Hematopoietic multipotent progenitor cell treated with erythropoietin and hydrocortisone succinate and interleukin-3 and kit ligand, for 6 days (in vitro differentiated cells): ENCODE data around the gene CHRNA4.
"Not testable (repeated sequence)": the region's sequence is repeated elsewhere in the genome, so short reads cannot be mapped to it uniquely, and the experiment has no call there.

Source experiments
- DNase-seq: peaks from one replicate; pipeline ENCODE4 v3.0.0-alpha.2; 2015

CHRNA4 gene

DNA sequence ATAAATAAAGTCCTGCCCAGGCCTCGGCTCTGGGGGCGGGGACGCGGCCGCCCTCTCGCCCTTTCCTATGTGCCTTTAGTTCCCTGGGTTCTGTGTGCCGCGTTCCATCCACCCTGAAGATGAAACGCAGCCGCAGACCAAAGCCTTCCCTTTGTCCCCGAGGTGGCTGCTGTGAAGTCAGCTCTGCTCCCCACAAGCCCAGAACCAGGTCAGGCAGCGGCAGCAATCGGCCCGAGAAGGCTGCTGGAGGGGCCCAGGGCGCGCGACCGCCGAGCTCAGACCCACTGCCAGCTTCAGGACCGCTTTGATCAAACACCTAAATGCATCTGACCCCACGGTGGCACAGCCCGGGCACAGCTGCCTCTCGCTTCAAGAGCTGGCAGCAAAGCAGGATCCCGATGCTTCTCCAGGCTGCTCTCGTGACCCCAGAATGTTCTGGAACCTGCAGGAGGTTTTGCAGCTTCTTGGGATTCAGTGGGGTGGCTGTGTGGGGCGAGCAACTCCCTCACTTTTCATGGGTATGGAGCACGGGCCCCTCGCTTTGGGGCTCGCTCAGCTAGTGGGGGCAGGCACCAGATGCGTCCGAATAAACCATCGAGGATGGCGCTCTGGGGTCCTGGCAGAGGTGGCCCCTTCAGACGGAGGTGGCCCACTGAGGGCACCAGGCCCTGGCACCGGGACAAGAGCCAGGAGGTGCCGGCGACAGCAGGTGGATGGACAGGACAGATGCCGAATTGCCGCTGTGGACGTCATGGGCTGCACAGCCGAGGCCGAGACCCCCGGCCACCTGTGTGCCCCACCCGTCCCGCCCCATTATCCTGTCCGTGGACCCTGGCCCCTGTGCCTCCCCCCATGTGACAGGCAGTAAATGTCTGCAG is 13.0 kb downstream of the CHRNA4 start:
- DNase-seq: no peak

GRCh38 chr20:63347081-63347741 is 13.9 kb downstream of the CHRNA4 start:
- DNase-seq: no peak

DNA sequence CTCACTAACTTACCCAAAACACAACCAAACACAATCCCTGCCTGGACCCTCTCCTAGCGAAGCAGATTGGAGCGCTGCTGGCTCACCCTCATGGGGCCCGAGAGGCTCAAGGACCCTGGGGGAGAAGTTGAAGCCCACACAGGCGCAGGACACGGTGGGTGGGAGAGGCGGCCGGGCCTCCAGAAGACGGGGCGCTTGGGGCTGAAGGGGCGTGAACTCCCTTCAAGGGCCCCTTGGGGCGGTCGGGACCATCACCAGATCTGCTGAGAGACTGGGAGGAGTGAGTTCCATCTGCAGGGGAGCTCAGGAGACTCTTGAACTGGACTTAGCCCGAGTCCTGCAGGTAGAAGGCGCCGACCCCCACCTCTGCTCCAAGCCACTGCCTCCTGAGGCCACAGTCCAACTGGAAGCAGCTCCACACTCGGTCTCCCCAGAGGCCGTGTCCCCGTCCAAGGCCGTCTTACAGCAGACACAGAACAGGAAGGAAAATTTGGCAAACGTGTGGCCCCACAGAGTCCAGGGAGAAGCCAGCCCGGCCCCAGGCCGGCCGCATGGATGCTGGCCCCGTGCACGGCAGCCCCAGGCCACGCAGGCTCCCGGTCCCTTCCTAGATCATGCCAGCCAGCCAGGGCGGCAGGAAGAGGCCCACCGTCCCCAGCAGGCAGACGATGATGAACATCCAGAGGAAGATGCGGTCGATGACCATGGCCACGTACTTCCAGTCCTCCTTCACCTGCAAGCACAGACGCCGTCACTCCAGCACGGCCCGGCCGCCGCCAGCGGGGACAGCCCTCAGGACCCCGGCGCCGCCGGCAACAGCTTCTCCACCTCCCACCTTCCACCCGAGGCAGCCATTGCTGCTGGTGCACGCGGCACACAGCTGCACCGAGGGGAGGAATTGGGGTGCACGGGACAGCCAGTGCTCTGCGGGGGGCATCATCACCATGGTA is 14.7 kb downstream of the CHRNA4 start:
- no peak for DNase-seq

- DNase-seq: no peak
Observed at GRCh38 chr20:63345328-63346100, 15.6 kb downstream of the CHRNA4 start.

- DNase-seq: no peak
Observed at GRCh38 chr20:63344616-63345327, 16.4 kb downstream of the CHRNA4 start.

GRCh38 chr20:63343460-63344445 is 17.4 kb downstream of the CHRNA4 start:
- no peak for DNase-seq

DNA sequence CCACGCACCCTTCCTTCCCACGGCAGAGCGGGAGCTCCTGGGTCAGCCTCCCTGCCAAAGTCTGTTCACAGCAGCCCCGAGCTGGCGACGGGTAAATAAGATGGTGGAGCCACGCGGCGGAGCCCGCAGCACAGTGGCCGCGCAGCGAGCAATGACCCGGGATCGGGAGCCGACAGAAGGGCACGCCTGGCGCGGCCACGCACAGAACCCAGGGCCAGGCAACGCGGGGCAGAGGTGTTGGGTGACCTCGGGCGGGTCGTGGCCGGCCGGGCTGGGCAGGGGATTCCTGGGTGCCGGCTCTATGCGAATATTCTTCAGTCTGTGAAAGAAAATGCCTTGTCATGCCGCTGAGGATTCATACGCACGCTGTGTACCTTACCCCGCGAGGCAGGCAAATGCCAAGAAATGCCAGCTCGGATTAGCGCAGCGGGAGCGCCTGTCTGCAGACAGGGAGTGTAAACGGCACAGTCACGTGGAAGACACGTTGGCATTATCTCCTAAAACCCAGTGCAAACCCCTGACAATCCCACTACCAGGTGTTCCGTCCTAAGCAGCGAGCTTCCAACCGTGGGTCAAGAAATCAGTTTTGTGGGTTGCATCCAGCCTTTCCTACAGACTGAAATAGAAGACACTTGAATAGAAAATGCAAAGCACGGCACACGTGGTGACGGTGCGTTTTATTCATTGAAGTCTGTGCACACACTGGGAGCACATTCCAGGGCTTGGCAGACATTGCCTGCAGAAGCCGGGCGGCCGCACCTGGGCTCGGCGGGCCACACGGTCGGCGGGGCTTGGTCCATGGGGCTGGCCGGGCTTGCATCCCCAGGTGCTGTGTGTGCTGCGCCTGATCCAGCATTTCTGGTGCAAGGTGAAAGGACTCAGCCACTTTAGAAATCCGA is 18.3 kb downstream of the CHRNA4 start:
- DNase-seq: no peak

DNA sequence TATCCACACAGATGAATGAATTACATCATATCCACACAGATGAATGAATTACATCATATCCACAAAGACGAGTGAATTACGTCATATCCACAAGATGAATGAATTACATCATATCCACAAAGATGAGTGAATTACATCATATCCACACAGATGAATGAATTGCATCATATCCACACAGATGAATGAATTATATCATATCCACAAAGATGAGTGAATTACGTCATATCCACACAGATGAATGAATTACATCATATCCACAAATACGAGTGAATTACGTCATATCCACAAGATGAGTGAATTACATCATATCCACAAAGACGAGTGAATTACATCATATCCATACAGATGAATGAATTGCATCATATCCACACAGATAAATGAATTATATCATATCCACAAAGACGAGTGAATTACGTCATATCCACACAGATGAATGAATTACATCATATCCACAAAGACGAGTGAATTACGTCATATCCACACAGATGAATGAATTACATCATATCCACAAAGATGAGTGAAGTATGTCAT is 20.9 kb downstream of the CHRNA4 start:
- not testable (repeated sequence) for DNase-seq

GRCh38 chr20:63339154-63340094 is 21.7 kb downstream of the CHRNA4 start:
- DNase-seq: not testable (repeated sequence)

- no peak for DNase-seq
Observed at GRCh38 chr20:63337786-63338420, 23.2 kb downstream of the CHRNA4 start.

DNA sequence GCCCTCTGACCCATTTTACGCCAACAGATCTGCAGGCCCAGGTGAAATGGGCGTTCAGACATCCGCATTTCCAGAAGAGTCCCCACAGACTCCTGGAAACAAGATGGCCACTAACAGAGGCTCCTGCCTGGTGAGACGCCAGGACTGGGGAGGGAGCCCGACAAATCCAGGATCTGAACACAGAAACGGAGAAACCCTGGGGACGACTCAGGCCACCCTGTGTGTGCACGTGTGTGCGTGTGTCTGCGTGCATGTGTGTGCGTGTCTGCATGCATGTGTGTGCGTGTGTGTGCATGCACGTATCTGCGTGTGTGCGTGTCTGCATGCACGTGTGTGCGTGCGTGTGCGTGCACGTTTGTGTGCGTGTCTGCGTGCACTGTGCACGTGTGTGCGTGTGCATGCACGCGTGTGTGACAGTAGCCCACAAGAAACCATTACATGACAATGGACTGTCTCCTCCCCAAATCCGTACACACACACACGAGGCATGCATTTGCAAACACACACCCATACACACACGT is 24.9 kb downstream of the CHRNA4 start:
- DNase-seq: no peak

GRCh38 chr20:63335711-63336110 is 25.4 kb downstream of the CHRNA4 start:
- DNase-seq: no peak

GRCh38 chr20:63335060-63335459 is 26.1 kb downstream of the CHRNA4 start:
- DNase-seq: not testable (repeated sequence)

DNA sequence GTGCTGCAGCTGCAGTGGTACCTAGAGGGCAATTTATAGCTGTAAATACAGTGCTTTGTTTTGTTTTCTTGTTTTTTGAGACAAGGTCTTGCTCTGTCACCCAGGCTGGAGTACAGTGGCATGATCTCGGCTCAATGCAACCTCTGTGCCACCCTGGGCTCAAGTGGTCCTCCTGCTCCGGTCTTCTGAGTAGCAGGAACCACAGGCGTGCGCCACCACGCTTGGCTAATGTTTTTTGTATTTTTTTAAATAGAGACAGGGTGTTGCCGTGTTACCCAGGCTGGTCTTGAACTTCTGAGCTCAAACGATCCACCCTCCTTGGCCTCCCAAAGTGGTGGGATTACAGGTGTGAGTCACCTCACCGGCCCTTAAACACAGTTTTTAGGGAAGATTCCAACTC is 26.8 kb downstream of the CHRNA4 start:
- no peak for DNase-seq

GRCh38 chr20:63333241-63333836 is 27.8 kb downstream of the CHRNA4 start:
- DNase-seq: no peak

DNA sequence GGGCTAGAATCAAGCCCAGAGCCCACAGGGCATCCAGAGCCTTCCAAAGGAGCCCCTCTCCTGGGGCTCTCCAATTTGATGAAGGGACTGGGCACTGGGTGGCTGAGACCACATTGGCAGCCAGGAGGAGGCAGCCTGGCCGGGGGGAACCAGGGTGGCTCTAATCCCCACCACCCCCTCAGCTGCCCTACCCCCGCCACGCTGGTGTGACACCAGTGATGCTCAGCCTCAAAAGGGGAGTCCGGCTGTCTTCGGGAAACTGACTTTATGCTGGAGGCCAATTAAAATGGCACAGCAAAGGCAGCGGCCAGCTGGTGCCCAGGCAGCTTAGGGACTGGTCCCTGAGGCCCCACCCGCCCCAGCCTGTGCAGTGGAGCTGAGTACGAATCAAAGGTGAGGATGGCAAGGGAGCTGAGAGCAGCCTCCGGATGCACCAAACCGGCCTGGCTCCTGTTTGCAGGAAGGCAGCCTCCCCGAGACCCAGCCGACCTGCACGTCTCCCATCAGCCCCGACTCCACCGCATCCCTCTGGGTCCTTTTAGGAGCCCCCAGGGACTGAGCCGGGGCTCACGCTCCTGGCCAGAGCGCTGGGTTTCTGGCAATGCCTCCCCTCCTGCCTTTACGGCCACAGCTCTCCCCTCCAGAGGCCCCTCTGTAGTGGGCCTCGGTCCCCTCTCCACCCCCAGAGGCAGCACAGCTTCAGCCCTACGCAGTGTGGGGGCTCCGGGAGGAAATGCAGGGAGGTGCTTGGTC is 28.5 kb downstream of the CHRNA4 start:
- no peak for DNase-seq
